Stomach smooth muscle (tissue), 2 donors: Measurements from ENCODE around the gene CNTNAP2.

Source experiments
- H3K27ac ChIP-seq: one replicate; pipeline ENCODE4 v1.7.0; 2013; ENCODE audit warnings: mild to moderate bottlenecking, low read length, inconsistent platforms
- H3K27me3 ChIP-seq, 2 donors: one replicate each; pipeline ENCODE4 v1.7.0; 2013; ENCODE audit warnings: low read length in 2 of 2; ENCODE audit not compliant: insufficient read depth in 2 of 2, control insufficient read depth in 1 of 2
- H3K36me3 ChIP-seq, 2 donors: one replicate each; pipeline ENCODE4 v1.7.0; 2013; ENCODE audit warnings: low read length in 2 of 2; ENCODE audit not compliant: control insufficient read depth in 2 of 2, insufficient read depth in 2 of 2
- H3K4me1 ChIP-seq: one replicate; pipeline ENCODE4 v1.7.0; 2013; ENCODE audit warnings: low read length; ENCODE audit not compliant: control insufficient read depth, insufficient read depth
- H3K4me3 ChIP-seq, 2 donors: one replicate each; pipeline ENCODE4 v1.7.0; 2013; ENCODE audit warnings: low read length in 2 of 2
- H3K9ac ChIP-seq, 2 donors: one replicate each; pipeline ENCODE4 v1.7.0; 2013; ENCODE audit warnings: low read length in 2 of 2, mild to moderate bottlenecking in 1 of 2
- H3K9me3 ChIP-seq, 2 donors: one replicate each; pipeline ENCODE4 v1.7.0; 2013; ENCODE audit warnings: low read length in 2 of 2; ENCODE audit not compliant: control insufficient read depth in 2 of 2
- donor health status: healthy.
- donor health status: Pancreatic carcinoma.

The CNTNAP2 gene

GRCh38 chr7:147659036-147659995 is 1542.7 kb downstream of the CNTNAP2 start:
- Histone ChIP-seq H3K9me3 (no peaks in the 10 kb centered on the region), H3K4me3 (no peak overlapping the region), H3K27ac (no peak overlapping the region), H3K4me1 (no peaks in the 10 kb centered on the region), H3K36me3 (no peaks in the 10 kb centered on the region), H3K9ac (no peak overlapping the region), H3K27me3 (no peaks in the 10 kb centered on the region)

- Histone ChIP-seq H3K4me3 (no peak overlapping the region), H3K4me1 (no peaks in the 10 kb centered on the region), H3K9me3 (no peaks in the 10 kb centered on the region), H3K27me3 (no peaks in the 10 kb centered on the region), H3K9ac (no peak overlapping the region), H3K27ac (no peak overlapping the region), H3K36me3 (no peaks in the 10 kb centered on the region)
These were observed 1547.9 kb downstream of the CNTNAP2 start for GRCh38 chr7:147664541-147664940.

GRCh38 chr7:147670759-147671158 is 1554.2 kb downstream of the CNTNAP2 start:
- Histone ChIP-seq H3K36me3 (no peaks in the 10 kb centered on the region), H3K27me3 (no peaks in the 10 kb centered on the region), H3K9ac (no peak overlapping the region), H3K9me3 (no peaks in the 10 kb centered on the region), H3K4me3 (no peak overlapping the region), H3K27ac (no peak overlapping the region), H3K4me1 (no peaks in the 10 kb centered on the region)

GRCh38 chr7:147674705-147675104 is 1558.1 kb downstream of the CNTNAP2 start:
- Histone ChIP-seq H3K9me3 (no peaks in the 10 kb centered on the region), H3K4me3 (no peak overlapping the region), H3K36me3 (no peaks in the 10 kb centered on the region), H3K4me1 (no peaks in the 10 kb centered on the region), H3K27ac (no peak overlapping the region), H3K9ac (no peak overlapping the region), H3K27me3 (no peaks in the 10 kb centered on the region)

GRCh38 chr7:147678943-147679342 is 1562.3 kb downstream of the CNTNAP2 start:
- Histone ChIP-seq H3K27ac (no peak overlapping the region), H3K9me3 (no peaks in the 10 kb centered on the region), H3K27me3 (no peaks in the 10 kb centered on the region), H3K4me1 (no peaks in the 10 kb centered on the region), H3K36me3 (no peaks in the 10 kb centered on the region), H3K9ac (no peak overlapping the region), H3K4me3 (no peak overlapping the region)

GRCh38 chr7:147681530-147681929 is 1564.9 kb downstream of the CNTNAP2 start:
- Histone ChIP-seq H3K27me3 (no peaks in the 10 kb centered on the region), H3K9me3 (no peaks in the 10 kb centered on the region), H3K4me3 (no peak overlapping the region), H3K9ac (no peak overlapping the region), H3K4me1 (no peaks in the 10 kb centered on the region), H3K36me3 (no peaks in the 10 kb centered on the region), H3K27ac (no peak overlapping the region)

GRCh38 chr7:147700702-147701101 is 1584.1 kb downstream of the CNTNAP2 start:
- Histone ChIP-seq H3K27me3 (no peaks in the 10 kb centered on the region), H3K36me3 (no peaks in the 10 kb centered on the region), H3K27ac (no peak overlapping the region), H3K4me1 (no peaks in the 10 kb centered on the region), H3K9me3 (no peaks in the 10 kb centered on the region), H3K4me3 (no peak overlapping the region), H3K9ac (no peak overlapping the region)

- Histone ChIP-seq H3K36me3 (no peaks in the 10 kb centered on the region), H3K27me3 (no peaks in the 10 kb centered on the region), H3K27ac (no peak overlapping the region), H3K9me3 (peaks cover 4 to 8% of the 10 kb centered on the region in 2 donors), H3K4me3 (no peak overlapping the region), H3K9ac (no peak overlapping the region), H3K4me1 (no peaks in the 10 kb centered on the region)
These were observed 1591.3 kb downstream of the CNTNAP2 start for GRCh38 chr7:147707926-147708325.

- H3K36me3 ChIP-seq: no peaks in the 10 kb centered on the region
- no peaks in the 10 kb centered on the region for H3K27me3 ChIP-seq
- H3K4me3 ChIP-seq: no peak overlapping the region
- no peak overlapping the region for H3K27ac ChIP-seq
- H3K9ac ChIP-seq: no peak overlapping the region
- no peaks in the 10 kb centered on the region for H3K4me1 ChIP-seq
- peaks cover 4 to 8% of the 10 kb centered on the region in 2 donors for H3K9me3 ChIP-seq
These were observed 1592.3 kb downstream of the CNTNAP2 start for GRCh38 chr7:147708871-147709270.

- no peak overlapping the region for H3K4me3 ChIP-seq
- no peaks in the 10 kb centered on the region for H3K36me3 ChIP-seq
These were observed 1594.8 kb downstream of the CNTNAP2 start for GRCh38 chr7:147711447-147711846.

More at GRCh38 chr7:147711447-147711846, 1594.8 kb downstream of the CNTNAP2 start:
- Histone ChIP-seq H3K27me3 (no peaks in the 10 kb centered on the region), H3K4me1 (no peaks in the 10 kb centered on the region), H3K27ac (no peak overlapping the region), H3K9me3 (peaks cover 4 to 8% of the 10 kb centered on the region in 2 donors), H3K9ac (no peak overlapping the region)
